Stimulated activated CD4-positive, alpha-beta T cell treated with anti-CD3 and anti-CD28 coated beads, Interleukin-12 subunit alpha, Interleukin-12 subunit beta, amount 100 ng/mL, for 48 hours (primary cell): ENCODE measurements around the gene C16orf86.

ENCODE experiments used
- DNase-seq, 3 donors: peaks; one replicate each; pipeline ENCODE4 v3.0.0-alpha.2; 2020; ENCODE audit warnings: low read depth in 2 of 3, low spot score in 1 of 3

C16orf86 gene, protein sequence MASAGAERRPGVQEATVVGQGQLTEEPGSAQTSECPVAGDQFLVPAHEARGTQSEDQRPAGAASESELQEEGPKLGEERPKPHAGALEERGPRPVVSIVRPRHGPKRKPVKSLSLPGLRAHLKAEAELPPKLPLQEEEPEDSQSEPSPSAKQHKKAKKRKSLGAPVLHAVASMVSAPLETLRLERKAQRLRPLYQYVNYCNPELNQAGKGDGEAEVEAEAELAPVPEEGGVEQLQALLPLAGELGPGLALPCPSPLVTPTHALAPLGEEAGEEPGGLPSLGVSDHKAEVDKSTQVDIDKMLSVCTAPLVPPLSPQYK

DNA sequence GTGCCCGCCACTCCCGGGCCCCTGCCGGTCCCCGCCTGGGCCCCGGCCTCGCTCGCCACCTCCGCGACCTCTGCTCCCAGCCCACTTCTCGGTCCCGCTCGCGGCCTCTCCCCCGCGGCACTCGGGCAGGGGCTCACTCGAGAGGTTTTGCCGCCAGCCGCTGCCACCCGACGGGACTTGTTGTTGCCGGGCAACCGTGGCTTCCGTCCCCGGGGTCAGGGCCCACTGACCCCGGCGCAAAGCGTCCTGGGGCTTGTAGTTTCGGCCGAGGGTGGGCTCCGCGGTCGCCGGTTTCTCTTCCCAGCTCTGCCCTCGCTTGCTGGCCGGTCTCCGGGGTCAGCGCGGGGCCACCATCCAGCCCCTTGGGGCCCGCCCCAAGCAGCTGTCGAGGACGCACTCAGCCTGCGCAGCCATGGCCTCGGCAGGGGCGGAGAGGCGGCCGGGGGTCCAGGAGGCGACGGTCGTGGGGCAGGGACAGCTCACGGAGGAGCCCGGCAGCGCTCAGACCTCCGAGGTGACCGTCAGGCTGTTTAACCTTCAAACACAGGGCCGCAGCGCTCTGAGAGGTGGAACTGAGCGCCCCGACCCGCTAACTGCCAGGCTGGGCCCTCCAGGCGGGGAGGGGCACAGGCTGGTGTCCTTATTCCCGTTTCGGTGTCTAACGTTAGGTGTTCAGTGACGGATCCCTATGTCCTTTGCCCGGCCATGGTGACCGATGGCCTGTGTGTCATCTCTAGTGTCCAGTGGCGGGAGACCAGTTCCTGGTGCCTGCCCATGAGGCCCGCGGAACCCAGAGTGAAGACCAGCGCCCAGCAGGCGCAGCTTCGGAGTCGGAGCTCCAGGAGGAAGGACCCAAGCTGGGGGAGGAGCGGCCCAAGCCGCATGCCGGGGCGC, at the start of gene C16orf86, which contains the start of gene ENKD1:
Gene C16orf86 (plus strand): TSS at position 256 of the 894 bp plus-strand sequence. CDS start 157 bp downstream, at position 413.
Gene ENKD1 (minus strand): TSS at position 192 of the 894 bp plus-strand sequence. CDS start 308 bp downstream, outside the sequence.
- peak; percentile 56 to 73 (median 63) for DNase-seq

DNA sequence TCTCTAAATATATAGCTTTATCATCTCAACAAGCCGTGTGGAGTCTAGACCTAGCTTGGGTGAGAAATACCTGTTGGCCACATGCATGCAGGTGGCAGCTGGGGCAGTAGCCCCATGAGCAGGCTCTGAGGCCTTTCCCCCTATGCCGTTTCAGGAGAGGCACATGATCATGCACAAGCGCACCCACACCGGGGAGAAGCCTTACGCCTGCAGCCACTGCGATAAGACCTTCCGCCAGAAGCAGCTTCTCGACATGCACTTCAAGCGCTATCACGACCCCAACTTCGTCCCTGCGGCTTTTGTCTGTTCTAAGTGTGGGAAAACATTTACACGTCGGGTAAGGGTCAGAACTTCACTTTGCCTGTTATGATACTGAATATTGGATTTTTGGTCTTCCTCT, 38.4 kb upstream of the C16orf86 start:
- DNase-seq = no peak

DNA sequence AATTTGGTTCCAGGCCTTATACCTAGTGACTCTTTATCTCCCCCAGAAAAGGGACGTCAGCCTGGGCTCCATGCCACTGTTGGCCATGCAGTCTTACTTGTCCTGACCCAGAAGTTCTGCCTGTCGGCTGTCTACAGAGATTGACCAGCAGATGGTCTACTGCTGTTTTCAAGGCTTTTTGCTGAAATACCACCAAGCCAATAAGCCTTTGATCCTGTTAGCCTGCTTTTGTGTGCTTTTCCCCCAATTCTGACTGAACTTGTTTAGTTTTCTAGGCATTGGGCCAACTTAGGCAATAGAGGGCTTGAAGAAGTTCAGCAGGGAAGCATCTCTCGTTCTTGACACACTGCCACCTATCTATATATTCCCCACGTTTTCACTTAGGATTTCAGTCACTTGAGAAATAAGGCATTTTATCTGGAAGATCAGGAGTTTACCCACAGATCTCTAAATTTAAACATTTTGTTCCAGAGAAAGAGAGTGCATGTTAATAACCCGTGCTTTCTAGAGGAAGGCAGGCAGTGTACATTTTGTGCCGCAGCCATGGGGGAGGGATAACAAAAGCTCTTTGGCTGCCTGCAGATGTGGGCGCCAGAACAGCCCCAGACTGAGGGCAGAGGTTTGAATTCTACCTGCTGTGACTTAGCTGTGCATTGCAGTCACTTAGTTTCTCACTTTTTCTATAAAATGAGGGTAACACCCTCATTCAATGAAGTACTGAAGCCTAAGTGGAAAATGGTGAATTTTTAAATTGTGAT, 34.0 kb upstream of the C16orf86 start:
- no peak for DNase-seq

DNA sequence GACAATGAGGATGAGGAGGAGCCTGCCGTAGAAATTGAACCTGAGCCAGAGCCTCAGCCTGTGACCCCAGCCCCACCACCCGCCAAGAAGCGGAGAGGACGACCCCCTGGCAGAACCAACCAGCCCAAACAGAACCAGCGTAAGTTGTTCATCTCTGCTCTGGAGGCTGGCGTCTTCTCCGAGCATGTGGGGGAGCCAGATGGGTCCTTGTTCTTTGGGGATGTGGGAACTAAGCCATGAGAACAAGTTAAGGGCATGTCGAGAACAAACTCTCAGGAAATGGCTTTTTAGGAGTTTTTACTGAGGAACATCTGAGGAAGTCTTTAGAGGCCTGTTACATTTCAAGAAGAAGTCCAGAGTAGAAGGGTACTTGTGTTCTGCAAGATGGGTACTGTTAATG, 29.9 kb upstream of the C16orf86 start:
- DNase-seq = no peak

DNA sequence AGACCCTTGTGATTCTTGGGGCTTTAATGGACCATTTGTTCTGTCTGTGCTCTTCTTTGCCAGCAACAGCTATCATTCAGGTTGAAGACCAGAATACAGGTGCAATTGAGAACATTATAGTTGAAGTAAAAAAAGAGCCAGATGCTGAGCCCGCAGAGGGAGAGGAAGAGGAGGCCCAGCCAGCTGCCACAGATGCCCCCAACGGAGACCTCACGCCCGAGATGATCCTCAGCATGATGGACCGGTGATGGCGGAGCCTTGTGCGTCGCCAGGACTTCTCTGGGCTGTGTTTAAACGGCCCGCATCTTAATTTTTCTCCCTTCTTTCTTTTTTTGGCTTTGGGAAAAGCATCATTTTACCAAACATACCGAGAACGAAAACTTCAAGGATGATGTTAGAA, 29.0 kb upstream of the C16orf86 start:
- no peak for DNase-seq

DNA sequence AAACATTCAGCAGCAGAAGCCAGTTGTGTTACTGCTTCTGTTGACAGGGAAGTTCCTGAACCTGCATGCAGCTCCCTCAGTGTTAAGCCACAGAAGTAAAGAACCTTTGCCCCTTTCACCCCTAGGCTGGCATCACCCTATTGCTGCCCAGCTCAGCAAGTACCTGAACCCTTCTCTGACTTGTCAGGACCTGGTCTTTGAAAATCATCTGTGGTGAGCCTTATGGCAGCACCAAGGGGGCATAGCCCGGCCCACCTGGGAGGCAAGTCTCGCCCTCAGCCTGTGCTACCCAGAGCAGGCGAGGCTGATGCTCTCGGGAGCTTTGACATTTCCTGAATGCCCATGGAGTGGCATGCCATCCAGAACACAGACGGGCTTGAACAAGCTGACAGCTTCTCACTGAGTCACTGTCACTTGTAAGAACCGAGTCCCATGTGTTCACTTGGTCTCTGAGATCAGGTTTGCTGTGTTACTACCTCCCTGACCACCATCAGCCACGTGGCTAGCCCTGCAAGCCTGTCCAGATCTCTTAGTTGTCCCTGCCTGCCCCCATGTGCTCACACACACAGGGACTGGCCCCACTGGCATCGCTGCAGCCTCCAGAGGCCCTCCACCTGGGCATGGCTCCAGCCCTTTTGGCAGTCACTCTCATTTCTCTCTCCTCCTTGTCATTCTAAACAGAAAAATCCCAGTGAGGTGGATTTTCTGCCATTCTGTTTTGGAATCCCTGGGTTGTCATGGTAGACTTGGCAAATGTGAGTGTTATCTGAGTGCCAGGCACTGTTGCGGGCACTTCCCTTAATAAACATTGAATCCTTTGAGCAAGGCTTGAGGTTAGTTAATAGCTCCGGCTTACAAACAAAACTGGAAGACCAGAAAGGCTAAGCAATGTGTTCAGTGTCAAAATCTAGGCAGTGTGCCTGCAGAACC, 24.6 kb upstream of the C16orf86 start:
- no peak for DNase-seq

DNA sequence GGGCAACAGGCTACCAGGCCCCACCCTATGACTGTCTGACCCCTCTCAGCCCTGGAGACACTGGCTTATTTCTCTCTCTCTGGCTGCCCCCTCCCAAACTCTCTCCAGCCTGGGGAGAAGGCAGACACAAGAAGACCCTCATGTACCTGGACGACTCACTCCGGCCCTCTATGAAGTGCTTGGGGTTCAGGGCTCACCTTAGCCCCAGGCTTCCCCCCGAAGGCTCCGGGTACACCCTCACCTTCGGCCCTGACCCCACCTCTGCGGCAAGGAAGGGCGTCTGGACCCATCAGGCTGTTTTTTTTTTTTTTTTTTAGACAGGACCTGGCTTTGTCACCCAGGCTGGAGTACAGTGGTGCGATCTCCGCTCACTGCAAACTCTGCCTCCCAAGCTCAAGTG, 22.6 kb upstream of the C16orf86 start:
- DNase-seq = no peak

DNA sequence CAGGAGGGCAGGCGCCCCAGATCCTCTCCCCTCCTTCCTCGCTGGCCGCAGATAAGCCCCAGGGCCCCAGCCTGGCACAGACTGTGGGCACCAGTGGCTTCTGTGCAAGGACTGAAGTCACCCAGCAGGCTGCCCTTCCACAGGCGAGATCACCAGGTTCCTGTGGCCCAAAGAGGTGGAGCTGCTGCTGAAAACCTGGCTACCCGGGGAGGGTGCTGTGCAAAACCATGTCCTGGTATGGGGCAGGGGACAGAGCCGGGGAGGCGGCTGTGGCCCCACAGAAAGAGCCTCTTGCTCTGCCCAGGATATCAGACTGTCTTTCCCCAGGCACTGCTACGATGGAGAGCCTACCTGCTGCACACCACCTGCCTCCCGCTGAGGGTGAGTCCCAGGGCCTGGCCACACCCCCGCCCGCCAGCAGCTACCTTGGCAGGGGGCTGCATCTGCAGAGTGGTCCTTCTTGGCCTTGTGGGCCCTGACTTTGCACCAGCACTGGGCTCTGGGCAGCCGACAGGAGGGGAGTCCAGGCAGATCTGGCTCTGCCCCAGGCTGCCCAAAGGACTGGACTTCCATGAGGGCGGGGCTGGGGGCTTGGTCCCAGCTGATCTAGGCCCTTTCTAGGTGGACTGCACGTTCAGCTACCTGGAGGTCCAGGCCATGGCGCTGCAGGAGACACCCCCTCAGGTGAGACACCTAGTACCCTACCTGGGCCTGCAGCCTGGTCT, 21.1 kb upstream of the C16orf86 start:
- no peak for DNase-seq

DNA sequence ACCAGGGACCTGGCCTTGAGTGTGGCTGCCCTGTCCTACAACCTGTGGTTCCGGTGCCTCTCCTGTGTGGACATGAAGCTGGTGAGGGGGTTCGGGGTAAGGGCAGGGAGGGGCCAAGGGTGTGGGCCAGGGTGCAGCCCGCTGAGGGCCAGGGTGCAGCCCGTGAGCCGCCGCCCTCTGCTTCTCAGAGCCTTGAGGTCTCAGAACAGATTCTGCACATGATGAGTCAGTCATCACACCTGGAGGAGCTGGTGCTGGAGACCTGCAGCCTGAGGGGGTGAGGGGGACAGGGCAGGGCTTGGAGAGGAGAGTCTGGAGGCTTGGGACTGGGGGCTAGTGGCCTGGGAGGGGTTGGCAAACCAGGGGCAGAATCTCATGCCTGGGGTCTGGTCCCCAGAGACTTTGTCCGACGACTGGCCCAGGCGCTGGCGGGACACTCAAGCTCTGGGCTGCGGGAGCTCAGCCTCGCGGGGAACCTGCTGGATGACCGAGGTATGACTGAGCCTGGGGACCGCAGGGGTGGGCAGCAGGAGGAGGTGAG, 19.4 kb upstream of the C16orf86 start:
- no peak for DNase-seq

DNA sequence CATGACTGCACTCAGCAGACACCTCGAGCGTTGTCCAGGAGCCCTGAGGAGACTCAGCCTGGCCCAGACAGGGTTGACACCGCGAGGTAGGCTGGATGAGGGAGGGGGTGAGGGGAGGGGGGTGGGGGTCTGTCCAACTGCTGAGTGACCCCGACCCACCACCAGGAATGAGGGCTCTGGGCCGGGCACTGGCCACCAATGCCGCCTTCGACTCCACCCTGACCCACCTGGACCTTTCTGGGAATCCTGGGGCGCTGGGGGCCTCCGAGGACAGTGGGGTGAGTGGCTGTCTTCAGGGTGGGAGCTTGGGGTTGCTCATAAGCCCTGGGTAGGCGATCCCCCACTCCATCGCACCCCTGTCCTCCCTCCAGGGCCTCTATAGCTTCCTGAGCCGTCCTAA, 18.9 kb upstream of the C16orf86 start:
- DNase-seq = no peak

DNA sequence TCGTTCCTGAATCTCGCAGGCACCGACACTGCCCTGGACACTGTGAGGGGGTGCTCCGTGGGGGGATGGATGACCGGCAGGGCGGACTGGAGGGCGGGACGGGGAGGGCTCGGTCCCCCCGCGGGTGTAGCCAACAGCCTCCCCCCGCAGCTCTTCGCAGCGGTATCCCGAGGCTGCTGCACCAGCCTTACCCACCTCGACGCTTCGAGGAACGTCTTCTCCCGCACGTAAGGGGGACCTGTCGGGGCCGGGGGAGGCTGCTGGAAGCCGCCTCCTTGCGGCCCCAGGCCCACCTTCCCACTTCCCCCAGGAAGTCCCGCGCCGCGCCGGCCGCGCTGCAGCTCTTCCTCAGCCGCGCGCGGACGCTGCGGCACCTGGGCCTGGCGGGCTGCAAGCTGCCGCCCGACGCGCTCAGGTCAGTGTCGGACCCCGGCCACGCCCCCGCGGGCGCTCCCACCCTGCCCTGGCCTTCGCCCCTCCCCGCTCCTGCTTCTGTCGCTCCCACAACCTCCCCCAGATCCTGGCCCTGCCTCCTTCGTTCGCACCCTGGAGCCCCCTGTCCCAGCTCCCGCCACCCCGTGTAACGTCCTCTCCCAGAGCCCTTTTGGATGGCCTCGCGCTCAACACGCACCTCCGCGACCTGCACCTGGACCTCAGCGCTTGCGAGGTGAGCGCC, 18.4 kb upstream of the C16orf86 start:
- no peak for DNase-seq

DNA sequence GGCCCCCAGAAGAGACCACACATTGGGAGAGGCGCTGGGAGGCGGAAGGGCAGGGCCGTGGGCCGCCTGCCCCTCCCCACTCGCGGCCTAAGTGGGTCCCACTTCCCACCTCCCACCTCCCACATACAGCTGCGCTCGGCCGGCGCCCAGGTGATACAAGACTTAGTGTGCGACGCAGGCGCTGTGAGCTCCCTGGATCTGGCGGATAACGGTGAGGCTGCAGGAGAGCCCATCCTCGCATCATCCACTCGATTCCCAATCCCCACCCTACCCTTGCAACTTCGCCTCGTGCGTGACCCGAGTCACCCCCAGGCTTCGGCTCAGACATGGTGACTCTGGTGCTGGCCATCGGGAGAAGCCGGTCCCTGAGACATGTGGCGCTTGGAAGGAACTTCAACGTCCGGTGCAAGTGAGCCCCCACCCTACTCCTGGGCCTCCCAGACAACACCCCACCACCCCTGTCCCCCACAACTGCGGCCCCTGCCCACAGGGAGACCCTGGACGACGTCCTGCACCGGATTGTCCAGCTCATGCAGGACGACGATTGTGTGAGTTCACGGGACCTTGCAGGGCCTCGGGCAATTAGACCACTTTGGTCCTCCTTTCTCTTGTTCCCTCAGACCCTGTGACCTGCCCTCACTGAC, 17.7 kb upstream of the C16orf86 start:
- no peak for DNase-seq

DNA sequence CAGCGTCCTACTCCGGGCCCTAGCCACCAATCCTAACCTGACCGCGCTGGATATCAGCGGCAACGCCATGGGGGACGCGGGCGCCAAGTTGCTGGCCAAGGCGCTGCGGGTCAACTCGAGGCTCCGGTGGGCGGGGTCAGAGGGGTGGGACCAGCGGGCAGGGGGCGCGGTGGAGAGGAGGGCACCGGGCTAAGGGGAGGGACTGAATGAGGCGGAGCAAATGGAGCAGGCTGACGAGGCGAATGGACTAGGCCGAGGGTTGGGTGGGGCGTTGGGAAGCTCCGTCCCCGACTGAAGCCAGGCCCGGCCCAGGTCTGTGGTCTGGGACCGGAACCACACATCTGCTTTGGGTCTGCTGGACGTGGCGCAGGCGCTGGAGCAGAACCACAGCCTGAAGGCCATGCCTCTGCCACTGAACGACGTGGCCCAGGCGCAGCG, 17.1 kb upstream of the C16orf86 start:
- DNase-seq = no peak

DNA sequence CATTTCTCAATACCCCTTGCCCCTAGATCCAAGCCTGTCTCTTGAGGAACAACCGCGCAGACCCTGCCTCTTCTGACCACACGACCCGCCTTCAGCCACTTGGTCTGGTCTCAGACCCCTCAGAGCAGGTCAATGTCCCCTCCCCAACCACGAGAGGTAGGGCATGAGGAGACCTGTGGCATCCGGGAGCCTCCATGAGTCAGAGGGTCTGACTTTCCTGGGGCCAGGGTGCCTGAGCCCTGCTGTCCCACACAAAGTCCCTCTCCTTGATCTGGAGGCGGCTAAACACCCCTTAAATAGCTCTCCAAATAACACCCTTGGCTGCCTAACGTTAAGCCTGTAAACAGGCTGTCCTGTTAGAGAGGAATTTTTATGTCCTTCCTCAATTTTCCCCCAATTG, 16.6 kb upstream of the C16orf86 start:
- DNase-seq = no peak

DNA sequence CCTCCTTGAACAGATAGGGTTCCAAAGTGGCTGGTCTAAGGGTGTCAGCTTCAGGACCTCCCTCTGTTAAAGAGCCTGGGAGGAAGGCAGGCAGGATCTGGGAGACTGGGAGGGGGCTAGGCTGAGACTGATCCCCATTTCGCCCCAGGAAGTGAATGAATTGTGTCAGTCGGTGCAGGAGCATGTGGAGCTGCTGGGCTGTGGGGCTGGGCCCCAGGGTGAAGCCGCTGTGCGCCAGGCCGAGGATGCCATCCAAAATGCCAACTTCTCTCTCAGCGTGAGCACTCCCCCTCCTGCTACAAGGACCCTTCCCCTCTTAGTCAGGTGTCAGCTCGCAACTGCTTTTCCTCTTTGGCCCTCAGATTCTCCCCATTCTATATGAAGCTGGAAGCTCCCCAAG, 15.6 kb upstream of the C16orf86 start:
- DNase-seq = no peak

DNA sequence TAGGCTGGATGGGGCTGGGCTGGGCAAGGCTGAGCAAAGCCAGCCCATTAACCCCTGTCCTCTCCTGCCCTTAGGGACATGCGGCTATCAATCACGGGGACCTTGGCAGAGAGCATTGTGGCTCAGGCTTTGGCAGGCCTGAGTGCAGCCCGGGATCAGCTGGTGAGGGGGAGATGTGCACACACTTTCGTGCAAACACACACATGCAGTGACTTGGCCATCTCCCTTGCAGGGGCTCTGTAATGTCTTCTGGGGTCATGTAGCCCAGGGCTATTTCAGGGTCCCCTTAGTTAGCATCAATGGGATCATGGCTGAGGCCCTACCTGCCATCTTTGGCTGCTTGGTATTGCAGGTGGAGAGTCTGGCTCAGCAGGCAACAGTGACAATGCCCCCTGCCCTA, 14.8 kb upstream of the C16orf86 start:
- DNase-seq = no peak

DNA sequence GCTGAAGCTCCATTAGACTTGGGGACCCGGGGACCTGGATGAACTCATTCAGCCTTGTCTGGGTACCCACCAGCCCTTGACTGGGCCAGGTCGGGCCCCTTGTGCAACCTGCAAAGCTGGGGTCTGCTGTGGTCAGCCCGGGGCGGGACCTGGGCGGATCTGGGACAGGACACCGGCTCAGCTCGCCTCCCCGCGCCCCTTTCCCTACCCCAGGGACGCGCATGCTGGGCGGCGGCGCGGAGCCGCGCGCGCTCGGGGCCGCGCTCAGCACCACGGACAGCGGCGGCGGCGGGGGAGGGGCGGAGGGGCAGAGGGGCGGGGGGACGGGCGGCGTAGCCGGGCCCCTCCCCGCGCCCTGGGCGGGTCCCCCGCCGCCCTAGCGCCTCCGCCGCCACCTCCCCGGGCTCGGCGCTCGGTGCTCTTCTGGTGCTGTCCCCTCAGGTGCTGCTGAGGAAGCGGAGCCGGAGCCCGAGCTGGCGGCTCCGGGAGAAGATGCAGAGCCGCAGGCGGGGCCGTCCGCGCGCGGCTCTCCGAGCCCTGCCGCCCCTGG, 14.0 kb upstream of the C16orf86 start:
- DNase-seq = no peak
